Right lobe of liver (tissue), 6 donors: Measurements from ENCODE around the gene IL20RA. TPM values are rescaled to one million over a fixed set of nuclear protein-coding genes. Genes with fewer than 3 reads are reported as not detected.

ENCODE experiments used
- ATAC-seq, 4 donors: fragments of 200-7000 bp; cut with Tn5 transposase; one replicate each; pipeline ENCODE4 v1.9.1; 2020; ENCODE audit warnings: mild to moderate bottlenecking in 4 of 4, moderate library complexity in 4 of 4
- DNase-seq, 3 donors: peaks; one replicate each; pipeline ENCODE4 v3.0.0-alpha.2; 2020
- H3K27ac ChIP-seq, 3 donors: fragments of 200-600 bp; one replicate each; pipeline ENCODE4 v1.8.0; 2022
- H3K27me3 ChIP-seq, 2 donors: fragments of 200-600 bp; one replicate each; pipeline ENCODE4 v1.8.0; 2022
- H3K36me3 ChIP-seq, 4 donors: fragments of 200-600 bp; sonication (generic) in 1 of 4; one replicate each; pipeline versions ENCODE4 v1.5.1 to v1.8.0; 2017 to 2022; ENCODE audit warnings: control low read depth in 1 of 4
- H3K4me1 ChIP-seq, 4 donors: fragments of 200-600 bp; sonication (generic) in 1 of 4; one replicate each; pipeline versions ENCODE4 v1.5.1 to v1.8.0; 2017 to 2022; ENCODE audit warnings: control low read depth in 1 of 4
- H3K4me3 ChIP-seq, 3 donors: fragments of 200-600 bp; one replicate each; pipeline ENCODE4 v1.8.0; 2022
- H3K9me3 ChIP-seq, 4 donors: fragments of 200-600 bp; sonication (generic) in 1 of 4; one replicate each; pipeline versions ENCODE4 v1.5.1 to v1.8.0; 2017 to 2022; ENCODE audit warnings: control low read depth in 1 of 4
- CTCF ChIP-seq, 4 donors: fragments of 200-600 bp in 3 of 4; fragments of 450-650 bp in 1 of 4; IDR thresholded peaks; one replicate each; pipeline versions ENCODE4 v1.5.1 to v1.8.0; 2016 to 2022; ENCODE audit warnings: antibody characterized with exemption in 4 of 4, mild to moderate bottlenecking in 2 of 4
- POLR2A ChIP-seq: fragments of 450-650 bp; IDR thresholded peaks from one replicate; pipeline ENCODE4 v1.6.1; 2017; ENCODE audit warnings: antibody characterized with exemption, mild to moderate bottlenecking
- WGBS: methylation state at CpG from one replicate; pipeline ENCODE4 v1.1.6; 2018; ENCODE audit warnings: low coverage, low lambda C conversion rate; ENCODE audit not compliant: insufficient coverage; ENCODE audit errors: missing lambda C conversion rate; 5-methylcytosine and 5-hydroxymethylcytosine counted together
- intact Hi-C, 2 donors: fragments of 100-400 bp; cut with DNase I; formaldehyde crosslinking; loops; one replicate each; pipeline versions ENCODE4 v1.11.2 to v1.14.1; 2022
- total RNA-seq, 6 experiments: library from RNA; depleted of rRNA in 2 of 6; stranded (reverse); fragments of >200 nt in 2 of 6; fragmentation: NEBNext Ultra II Directional in 3 of 6; extraction: Animal tissue kit (Norgen Biotek cat#: 25700) in 3 of 6; gene quantifications; one replicate each; pipeline versions ENCODE4 v1.1.0 to v1.2.4, GENCODE V29; 2016 to 2023
- donor health status: DM: no; HTN: yes; CAD: no.
- donor health status: DM: no; HTN: no; CAD: no.
- donor health status: DM: no; HTN: no; CAD: no.
- donor health status: DM: no; HTN: yes; CAD: no.
- donor health status: DM: no; HTN: yes; CAD: no.

Gene IL20RA
- total RNA-seq, 6 experiments from 2014 or later: 0.06 to 0.70 (median 0.12) TPM

GRCh38 chr6:136968837-136969236, 75.9 kb downstream of the IL20RA start:
- WGBS: 47% methylated on average over 7 of the region's 7 CpGs
- no peak overlapping the region for H3K27ac ChIP-seq
- DNase-seq (no peak), ATAC-seq (no peak)
- intact Hi-C loops: no loop called here
- no peaks in the 10 kb centered on the region for H3K9me3 ChIP-seq
- H3K27me3 ChIP-seq: no peaks in the 10 kb centered on the region
- TF ChIP-seq CTCF (IDR thresholded peaks at IDR 0.05) (no peak), POLR2A (no peak)
- H3K36me3 ChIP-seq: no peaks in the 10 kb centered on the region
- no peaks in the 10 kb centered on the region for H3K4me1 ChIP-seq
- no peak overlapping the region for H3K4me3 ChIP-seq

GRCh38 chr6:136967876-136968752, 76.7 kb downstream of the IL20RA start:
- intact Hi-C loops: no loop called here
- Histone ChIP-seq H3K4me1 (no peaks in the 10 kb centered on the region), H3K9me3 (no peaks in the 10 kb centered on the region), H3K27ac (no peak overlapping the region), H3K4me3 (no peak overlapping the region), H3K27me3 (no peaks in the 10 kb centered on the region), H3K36me3 (no peaks in the 10 kb centered on the region)
- peak; percentile 92 to 96 (median 94) for ATAC-seq
- peak; percentile 60 to 65 (median 64) for DNase-seq
- whole genome bisulfite sequencing: 43% methylated on average over 19 of the region's 19 CpGs
- no peak for TF ChIP-seq POLR2A
- TF ChIP-seq CTCF (IDR thresholded peaks at IDR 0.05): peak; percentile 56 to 75 (median 72)

- H3K27me3 ChIP-seq: no peaks in the 10 kb centered on the region
- H3K36me3 ChIP-seq: no peaks in the 10 kb centered on the region
- ATAC-seq (no peak), DNase-seq (no peak)
- no peak overlapping the region for H3K4me3 ChIP-seq
- H3K9me3 ChIP-seq: no peaks in the 10 kb centered on the region
- intact Hi-C loops: no loop called here
- 59% methylated on average over 2 of the region's 2 CpGs for WGBS
- peaks cover 0 to 4% (median 0%) of the 10 kb centered on the region in 4 donors for H3K4me1 ChIP-seq
- H3K27ac ChIP-seq: no peak overlapping the region
- TF ChIP-seq CTCF (IDR thresholded peaks at IDR 0.05) (no peak), POLR2A (no peak)
Observed at GRCh38 chr6:136964398-136964797, 80.4 kb downstream of the IL20RA start.

- H3K27ac ChIP-seq: no peak overlapping the region
- intact Hi-C loops: no loop called here
- no peak for DNase-seq
- H3K4me3 ChIP-seq: no peak overlapping the region
- peaks cover 0 to 4% (median 0%) of the 10 kb centered on the region in 4 donors for H3K4me1 ChIP-seq
- TF ChIP-seq POLR2A: no peak
- no peak for TF ChIP-seq CTCF (IDR thresholded peaks at IDR 0.05)
- no peaks in the 10 kb centered on the region for H3K36me3 ChIP-seq
- no peaks in the 10 kb centered on the region for H3K9me3 ChIP-seq
- H3K27me3 ChIP-seq: no peaks in the 10 kb centered on the region
- 49% methylated on average over 2 of the region's 2 CpGs for WGBS
- ATAC-seq: no peak
Observed at GRCh38 chr6:136963259-136963658, 81.5 kb downstream of the IL20RA start.
